Urinary bladder (tissue), 4 donors: ENCODE results near the gene RUNX2. TPM values are rescaled to one million over a fixed set of nuclear protein-coding genes. Genes with fewer than 3 reads are reported as not detected.
A peak's percentile ranks its signal among the peaks of the same experiment; 100 is the strongest.

Experiments
- DNase-seq: peaks from one replicate; pipeline ENCODE4 v3.0.0-alpha.2; 2015; ENCODE audit errors: extremely low spot score
- H3K27ac ChIP-seq: one replicate; pipeline ENCODE4 v1.5.1; 2013; ENCODE audit warnings: low read depth, mild to moderate bottlenecking, moderate library complexity
- H3K36me3 ChIP-seq: one replicate; pipeline ENCODE4 v1.6.1; 2013; ENCODE audit warnings: mild to moderate bottlenecking, moderate library complexity; ENCODE audit not compliant: insufficient read depth
- H3K4me1 ChIP-seq: one replicate; pipeline ENCODE4 v1.6.1; 2013; ENCODE audit warnings: mild to moderate bottlenecking, moderate library complexity; ENCODE audit not compliant: insufficient read depth
- H3K4me3 ChIP-seq: one replicate; pipeline ENCODE4 v1.5.1; 2013; ENCODE audit warnings: low read depth, low read length
- WGBS: extraction: QIAGEN DNeasy Blood & Tissue Kit; methylation state at CpG from one replicate; pipeline ENCODE4 v1.1.7; 2013; 5-methylcytosine and 5-hydroxymethylcytosine counted together
- polyA plus RNA-seq: library from polyadenylated mRNA; stranded (reverse); fragments of 200-250 nt; gene quantifications from one replicate; pipeline ENCODE4 v1.2.3, GENCODE V29; 2013
- total RNA-seq: library from RNA; depleted of rRNA; stranded (reverse); fragments of >200 nt; gene quantifications from one replicate; pipeline ENCODE4 v1.2.3, GENCODE V29; 2014
- donor health status: healthy with polysubstance abuse.
- donor health status: healthy.

The RUNX2 gene
- total and polyA plus RNA-seq, 2 donors = 2.4 to 2.6 TPM

DNA sequence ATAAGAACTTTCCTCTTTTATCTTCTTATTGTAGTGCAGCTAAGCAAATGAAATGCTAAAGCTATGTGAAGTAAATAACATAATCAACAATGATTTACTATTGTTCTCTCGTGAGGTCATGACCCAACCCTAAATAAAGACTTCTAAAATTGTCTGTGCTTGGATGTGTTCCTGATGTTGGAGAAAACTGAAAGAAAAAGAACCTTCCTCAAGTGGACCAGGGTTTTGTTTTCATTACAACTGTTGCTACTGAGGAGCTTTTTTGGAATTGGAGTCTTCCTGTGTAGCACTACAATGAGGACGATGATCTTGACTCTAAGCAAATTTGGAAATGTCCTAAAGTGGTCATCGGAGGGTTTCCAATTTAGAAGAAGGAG, 109.3 kb downstream of the RUNX2 start:
- no peak overlapping the region for H3K4me3 ChIP-seq
- H3K36me3 ChIP-seq = no peaks in the 10 kb centered on the region
- 68% methylated on average over 3 of the region's 3 CpGs for WGBS
- DNase-seq = no peak
- peaks cover 2% of the 10 kb centered on the region for H3K4me1 ChIP-seq
- peak overlapping the region; percentile 23 for H3K27ac ChIP-seq

DNA sequence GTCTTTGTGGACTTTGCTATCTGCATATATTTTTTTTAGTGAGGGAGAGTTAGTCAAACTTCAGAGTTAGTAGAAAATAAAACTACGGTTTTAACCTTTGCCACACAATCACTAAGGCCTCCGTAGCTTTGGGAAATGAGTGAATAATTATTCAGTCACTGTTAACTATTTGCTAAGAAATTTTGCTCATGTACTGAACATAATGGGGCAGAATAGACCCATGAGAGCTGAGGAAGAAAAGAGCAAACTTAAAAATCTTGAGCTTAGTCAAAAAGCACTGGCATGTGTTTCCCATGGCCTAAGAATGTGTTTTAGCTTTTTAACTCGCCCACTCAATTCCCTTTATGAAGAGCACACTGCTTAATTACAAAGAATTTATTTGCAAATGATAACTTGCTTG, 110.0 kb downstream of the RUNX2 start:
- no peaks in the 10 kb centered on the region for H3K36me3 ChIP-seq
- H3K4me1 ChIP-seq = peaks cover 2% of the 10 kb centered on the region
- no peak overlapping the region for H3K4me3 ChIP-seq
- no peak overlapping the region for H3K27ac ChIP-seq
- WGBS = 83% methylated on average over 3 of the region's 3 CpGs
- no peak for DNase-seq

DNA sequence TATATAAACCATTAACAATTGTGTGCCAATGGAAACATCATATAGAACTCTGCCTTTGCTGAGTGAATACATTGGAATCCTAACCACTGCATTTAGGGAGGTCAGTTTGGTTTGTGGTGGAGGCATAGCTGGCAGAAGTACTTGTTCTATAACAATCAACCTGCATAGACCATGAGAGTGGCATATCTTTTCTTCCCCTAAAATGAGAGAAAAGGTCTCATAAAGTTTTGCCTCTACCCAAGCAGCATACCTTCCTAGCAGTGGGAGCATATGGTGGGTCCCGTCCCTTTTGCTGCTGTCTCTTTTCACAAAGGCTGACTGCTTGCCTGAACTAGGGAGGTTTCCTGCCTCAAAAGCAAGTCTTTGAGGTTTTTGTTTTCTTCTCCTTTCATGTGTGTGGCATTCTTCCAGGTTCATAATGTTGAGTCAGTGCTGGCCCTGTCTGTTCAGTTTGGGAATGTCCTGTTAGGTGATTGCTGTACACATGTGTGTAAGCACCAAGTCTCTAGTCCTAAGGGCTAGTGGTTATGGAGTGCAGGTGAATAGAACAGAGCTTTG, 110.8 kb downstream of the RUNX2 start:
- Histone ChIP-seq H3K4me1 (peaks cover 2% of the 10 kb centered on the region), H3K4me3 (no peak overlapping the region), H3K36me3 (no peaks in the 10 kb centered on the region), H3K27ac (no peak overlapping the region)
- 68% methylated on average over 1 of the region's 1 CpG for WGBS
- no peak for DNase-seq

DNA sequence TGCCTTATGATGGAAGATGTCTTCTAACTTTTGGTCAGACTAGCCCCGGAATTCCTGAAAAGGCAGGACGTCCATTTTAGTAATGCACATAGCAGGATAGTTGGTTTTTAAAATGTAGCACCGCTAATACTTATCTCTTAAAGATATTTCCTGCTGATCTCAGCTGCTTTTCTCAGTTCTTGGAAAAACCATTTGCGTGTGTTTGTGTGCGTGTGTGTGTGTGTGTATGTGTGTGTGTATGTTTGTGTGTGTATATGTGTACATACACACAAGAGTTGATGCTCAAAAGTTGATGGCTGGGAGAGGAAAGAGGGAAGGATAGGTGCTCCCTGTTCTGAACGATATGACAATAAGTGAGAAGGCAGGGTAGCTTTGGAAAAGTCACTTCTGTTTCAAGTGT, 111.3 kb downstream of the RUNX2 start:
- no peak overlapping the region for H3K27ac ChIP-seq
- DNase-seq = no peak
- no peaks in the 10 kb centered on the region for H3K36me3 ChIP-seq
- 77% methylated on average over 6 of the region's 6 CpGs for WGBS
- peaks cover 2% of the 10 kb centered on the region for H3K4me1 ChIP-seq
- H3K4me3 ChIP-seq = no peak overlapping the region

DNA sequence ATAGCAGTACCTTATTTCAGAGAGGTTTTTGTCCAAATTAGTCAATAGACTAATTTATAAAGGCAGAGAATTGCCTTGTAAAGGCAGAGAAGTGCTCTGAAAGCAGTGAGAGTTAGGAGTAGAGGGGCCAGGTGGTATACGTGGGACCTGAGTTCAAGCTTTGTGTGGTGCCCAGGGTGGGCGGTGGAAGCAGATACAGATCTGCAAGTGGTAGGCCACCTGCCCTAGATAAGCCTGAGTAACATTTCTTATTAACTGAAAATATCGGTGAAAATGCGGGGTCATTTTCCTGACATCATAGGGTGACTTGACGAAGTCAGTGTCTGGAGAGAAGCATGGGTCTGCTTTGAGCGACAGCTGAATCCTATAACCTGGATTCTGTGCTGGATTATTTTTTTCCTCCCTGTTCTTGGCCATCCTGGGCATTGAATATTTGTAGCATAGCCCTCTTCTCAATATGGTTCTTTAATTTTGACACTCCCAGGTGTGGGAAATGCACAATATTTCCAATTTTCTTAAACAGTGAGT, 111.8 kb downstream of the RUNX2 start:
- 94% methylated on average over 6 of the region's 6 CpGs for WGBS
- DNase-seq = no peak

DNA sequence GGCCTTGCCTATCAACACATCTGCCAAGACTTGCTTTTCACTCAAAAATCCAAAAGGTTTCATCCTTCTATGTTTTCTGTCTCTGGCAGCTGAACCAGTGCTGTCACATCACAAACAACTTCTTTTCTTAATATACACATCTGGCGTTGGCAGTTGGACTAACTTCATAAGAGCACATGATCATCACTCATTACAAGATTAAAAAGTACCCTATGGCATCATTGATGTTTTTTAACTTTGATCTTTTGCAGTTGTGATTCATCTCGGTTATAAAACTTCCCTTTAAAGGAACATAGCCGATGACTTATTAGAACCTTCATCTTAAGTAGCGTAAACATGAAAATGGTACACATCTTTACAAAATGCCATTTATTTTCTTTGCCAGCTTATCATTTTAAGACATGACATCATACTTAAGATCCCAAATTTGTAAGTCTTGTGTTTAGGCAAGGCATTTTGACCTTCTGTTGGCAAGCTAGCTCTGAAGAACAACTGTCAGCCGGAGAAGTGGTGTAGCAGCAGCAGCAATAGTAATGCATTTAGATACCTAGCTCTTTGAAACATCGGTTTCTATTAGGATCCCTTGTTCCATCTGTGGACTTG, 113.8 kb downstream of the RUNX2 start:
- Histone ChIP-seq H3K27ac (no peak overlapping the region), H3K36me3 (no peaks in the 10 kb centered on the region), H3K4me3 (no peak overlapping the region), H3K4me1 (peaks cover 2% of the 10 kb centered on the region)
- WGBS = 78% methylated on average over 6 of the region's 6 CpGs
- DNase-seq = no peak

More for the DNA sequence above, 111.8 kb downstream of the RUNX2 start:
- peaks cover 2% of the 10 kb centered on the region for H3K4me1 ChIP-seq
- no peak overlapping the region for H3K27ac ChIP-seq
- H3K4me3 ChIP-seq = no peak overlapping the region
- H3K36me3 ChIP-seq = no peaks in the 10 kb centered on the region

DNA sequence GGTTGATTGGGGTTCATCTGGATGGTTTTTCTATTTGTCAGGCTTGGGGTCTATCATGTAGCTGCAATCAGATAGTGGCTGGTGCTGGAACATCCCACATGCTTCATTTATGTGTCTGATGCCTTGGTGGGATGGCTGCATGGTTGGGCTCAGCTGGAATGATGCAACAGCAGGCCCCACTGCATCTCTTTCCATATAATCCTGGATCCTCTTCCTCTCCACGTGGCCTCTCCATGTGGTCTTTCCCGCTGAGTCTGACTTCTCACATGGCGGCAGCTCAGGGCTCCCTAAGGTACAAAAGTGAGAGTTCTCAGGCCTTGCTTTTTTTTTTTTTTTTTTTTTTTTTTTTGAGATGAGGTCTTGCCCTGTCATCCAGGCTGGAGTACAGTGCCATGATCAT, 114.6 kb downstream of the RUNX2 start:
- no peak for DNase-seq
- no peaks in the 10 kb centered on the region for H3K36me3 ChIP-seq
- H3K4me1 ChIP-seq = peaks cover 2% of the 10 kb centered on the region
- no peak overlapping the region for H3K27ac ChIP-seq
- 90% methylated on average over 3 of the region's 3 CpGs for WGBS
- no peak overlapping the region for H3K4me3 ChIP-seq

DNA sequence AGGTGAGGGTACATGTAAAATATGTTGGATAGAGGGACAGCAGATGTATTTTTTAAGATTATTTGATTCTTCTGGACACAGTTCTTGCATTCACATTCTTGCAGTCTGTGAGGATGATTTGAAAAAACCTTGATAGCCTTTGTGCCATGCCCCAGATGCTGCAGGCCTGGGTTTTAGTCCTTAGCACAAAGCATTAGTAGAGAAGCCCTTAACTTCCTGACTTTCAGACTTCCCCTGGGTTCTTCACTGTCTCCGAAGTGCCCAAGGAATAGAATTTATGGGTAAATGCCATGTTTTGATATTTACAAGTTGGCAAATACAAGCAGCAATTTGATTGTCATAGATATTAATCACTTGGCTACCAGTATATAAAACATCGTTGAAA, 117.2 kb downstream of the RUNX2 start:
- peak overlapping the region; percentile 63 for H3K27ac ChIP-seq
- WGBS = 22% methylated on average over 2 of the region's 2 CpGs
- no peaks in the 10 kb centered on the region for H3K4me1 ChIP-seq
- no peak overlapping the region for H3K4me3 ChIP-seq
- DNase-seq = no peak
- no peaks in the 10 kb centered on the region for H3K36me3 ChIP-seq

DNA sequence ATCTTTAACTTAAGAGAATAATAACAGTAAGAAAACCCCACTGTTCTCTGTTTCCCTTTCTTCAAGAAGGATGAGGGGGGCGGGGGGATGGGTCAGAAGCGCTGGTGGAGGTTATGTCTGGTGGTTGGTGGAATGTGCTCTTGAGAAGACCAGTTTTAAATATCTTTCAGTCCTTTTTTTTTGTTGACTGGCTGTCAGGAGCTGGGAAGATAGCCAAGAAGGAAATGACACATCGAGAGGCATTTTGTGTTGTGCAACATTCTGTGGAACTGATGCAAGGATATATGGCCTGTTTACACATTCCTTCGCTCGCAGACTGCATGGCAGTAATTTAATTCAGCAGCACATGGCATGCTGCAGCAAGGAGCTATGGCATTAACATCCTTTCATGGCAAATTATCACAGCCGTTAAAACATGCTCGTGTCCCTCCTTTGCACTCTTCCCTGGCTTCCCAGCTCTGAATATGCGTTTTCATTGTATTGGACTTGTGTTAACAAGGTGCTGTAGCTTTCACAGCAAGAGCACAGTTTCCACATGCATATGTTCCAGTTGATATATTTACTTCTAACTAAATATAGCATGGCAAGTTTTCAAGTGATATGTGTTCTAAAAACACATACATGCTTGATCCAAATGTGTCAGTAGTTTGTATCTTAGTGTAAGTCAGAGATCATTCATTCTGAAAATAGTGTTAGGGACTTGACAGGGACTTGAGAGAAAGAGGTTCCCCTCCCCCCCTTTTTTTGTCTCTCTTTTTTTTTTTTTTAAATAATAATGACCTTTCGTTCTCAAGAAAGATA, 117.8 kb downstream of the RUNX2 start:
- H3K4me1 ChIP-seq = no peaks in the 10 kb centered on the region
- no peaks in the 10 kb centered on the region for H3K36me3 ChIP-seq
- peak overlapping the region; percentile 63 for H3K27ac ChIP-seq
- peak; percentile 91 for DNase-seq
- WGBS = 21% methylated on average over 9 of the region's 9 CpGs
- no peak overlapping the region for H3K4me3 ChIP-seq

DNA sequence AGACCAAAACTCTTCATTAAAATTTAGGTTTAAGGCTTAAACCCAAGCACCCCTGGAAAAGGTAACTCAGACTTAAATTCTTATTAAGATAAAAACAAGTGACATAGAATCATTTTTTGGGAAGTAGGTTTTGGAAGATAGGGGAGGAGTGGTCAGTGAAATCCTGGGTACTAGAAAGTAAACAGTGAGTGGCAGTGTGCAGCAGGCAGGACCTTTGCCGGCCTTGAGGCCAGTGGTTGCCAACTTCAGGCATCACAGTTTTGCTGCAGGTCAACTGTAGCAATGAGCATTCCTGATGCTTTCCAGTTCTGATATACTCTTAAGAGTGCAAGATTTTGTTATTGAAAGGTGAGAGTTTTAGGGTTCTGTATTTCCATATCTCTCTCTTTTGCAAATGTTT, 118.9 kb downstream of the RUNX2 start:
- Histone ChIP-seq H3K4me1 (no peaks in the 10 kb centered on the region), H3K27ac (peak overlapping the region; percentile 30), H3K36me3 (no peaks in the 10 kb centered on the region), H3K4me3 (no peak overlapping the region)
- DNase-seq = no peak
- 75% methylated on average over 1 of the region's 1 CpG for WGBS

DNA sequence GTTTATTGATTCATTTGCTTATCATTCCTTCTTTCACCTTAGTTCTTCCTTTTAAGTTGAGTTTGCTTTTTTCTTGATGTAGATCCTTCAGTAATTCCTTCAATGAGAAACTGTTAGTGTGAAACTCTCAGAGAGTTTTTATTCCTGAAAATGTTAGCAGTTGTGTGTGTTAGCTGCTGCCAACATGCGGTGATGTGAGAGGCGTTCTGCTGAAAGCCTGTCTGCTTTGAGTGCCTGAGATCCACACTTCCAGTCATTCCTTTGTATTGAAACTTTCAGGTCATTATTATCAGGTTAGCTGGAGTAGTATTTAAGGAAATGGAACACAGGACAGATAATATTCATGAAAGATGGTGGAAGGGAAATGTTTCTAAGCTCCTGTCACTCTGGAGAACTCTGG, 119.6 kb downstream of the RUNX2 start:
- H3K27ac ChIP-seq = no peak overlapping the region
- WGBS = 49% methylated on average over 2 of the region's 2 CpGs

DNA sequence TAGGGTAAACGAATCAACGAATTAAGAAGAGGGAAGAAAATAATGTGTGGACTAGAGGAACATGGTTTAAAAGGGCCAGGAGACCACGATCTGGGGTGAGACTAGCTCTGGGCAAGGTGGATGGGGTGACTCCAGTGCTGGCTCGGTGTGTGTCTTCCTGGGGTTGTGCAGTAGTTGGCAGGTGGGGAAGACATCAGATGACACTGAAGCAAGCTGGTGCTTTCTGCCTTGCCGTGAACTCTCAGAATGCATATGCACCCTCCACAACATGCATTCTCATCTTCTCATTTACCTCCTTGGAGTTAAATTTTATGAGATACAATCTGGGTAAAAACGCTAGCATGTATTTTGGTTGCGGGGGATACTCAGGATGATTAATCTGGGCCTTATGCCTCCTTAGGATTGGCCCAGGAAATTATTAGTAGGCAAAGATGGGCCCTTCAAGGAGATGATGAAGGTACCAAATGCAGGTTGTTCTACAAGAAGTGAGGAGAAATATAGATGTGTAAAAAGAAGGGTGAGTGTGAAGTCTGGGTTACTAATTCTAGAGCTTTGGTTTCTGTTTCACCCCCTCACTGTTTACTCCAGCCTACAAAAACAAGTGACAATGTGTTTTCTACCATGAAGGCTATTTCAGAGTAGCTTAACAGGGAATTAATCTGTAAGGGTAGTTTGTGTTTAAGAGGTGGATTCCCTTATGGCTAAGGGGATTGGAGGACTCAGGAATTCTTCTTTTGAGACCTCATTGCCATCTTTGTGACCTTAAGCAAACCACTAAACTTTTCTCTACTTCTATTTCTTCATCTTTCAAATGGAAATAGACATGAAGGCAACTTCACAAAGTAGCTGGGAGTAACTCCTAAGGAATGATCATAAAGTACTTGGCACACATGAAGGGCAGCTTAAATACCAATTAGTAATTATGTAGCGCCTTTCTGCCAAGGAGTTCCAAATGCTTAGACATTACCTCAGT, 120.6 kb downstream of the RUNX2 start:
- no peak overlapping the region for H3K4me3 ChIP-seq
- 85% methylated on average over 8 of the region's 8 CpGs for WGBS
- H3K27ac ChIP-seq = no peak overlapping the region
- no peak for DNase-seq
- H3K4me1 ChIP-seq = no peaks in the 10 kb centered on the region
- no peaks in the 10 kb centered on the region for H3K36me3 ChIP-seq

More for the DNA sequence above, 119.6 kb downstream of the RUNX2 start:
- no peak for DNase-seq
- no peaks in the 10 kb centered on the region for H3K4me1 ChIP-seq
- H3K36me3 ChIP-seq = no peaks in the 10 kb centered on the region
- H3K4me3 ChIP-seq = no peak overlapping the region

DNA sequence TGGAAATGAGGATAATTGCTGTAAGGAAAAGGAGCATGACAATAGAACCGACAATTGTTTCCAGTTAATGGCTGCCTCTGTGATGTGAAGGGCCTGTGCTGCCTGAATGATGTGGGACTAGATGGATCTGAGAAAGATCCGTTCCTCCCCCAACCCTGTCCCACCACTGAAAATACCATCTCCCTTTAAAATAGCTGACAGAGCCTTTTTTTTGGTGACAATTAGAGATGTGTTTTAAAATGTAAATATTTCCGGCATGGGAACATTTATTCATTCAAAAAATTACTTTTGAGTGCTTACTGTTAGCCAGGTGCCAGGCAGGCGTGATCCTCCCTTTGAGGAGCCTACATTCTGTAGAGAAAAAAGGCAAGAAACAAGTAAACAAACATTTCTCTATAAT, 122.0 kb downstream of the RUNX2 start:
- no peaks in the 10 kb centered on the region for H3K4me1 ChIP-seq
- no peak overlapping the region for H3K4me3 ChIP-seq
- 94% methylated on average over 4 of the region's 4 CpGs for WGBS
- DNase-seq = no peak
- H3K36me3 ChIP-seq = no peaks in the 10 kb centered on the region
- H3K27ac ChIP-seq = no peak overlapping the region
